Colonic mucosa (tissue), 4 donors: Measurements from ENCODE around the gene UBE3C. TPM values are rescaled to one million over a fixed set of nuclear protein-coding genes. Genes with fewer than 3 reads are reported as not detected.

Experiments used
- DNase-seq: peaks from one replicate; pipeline ENCODE4 v3.0.0-alpha.2; 2020
- H3K27ac ChIP-seq: fragments of 200-600 bp; one replicate; pipeline ENCODE4 v1.8.0; 2021
- H3K27me3 ChIP-seq: fragments of 200-600 bp; one replicate; pipeline ENCODE4 v1.8.0; 2021
- H3K36me3 ChIP-seq: fragments of 200-600 bp; one replicate; pipeline ENCODE4 v1.8.0; 2021
- H3K4me1 ChIP-seq: fragments of 200-600 bp; one replicate; pipeline ENCODE4 v1.8.0; 2021; ENCODE audit warnings: mild to moderate bottlenecking
- H3K4me3 ChIP-seq: fragments of 200-600 bp; one replicate; pipeline ENCODE4 v1.8.0; 2021
- H3K9ac ChIP-seq, 2 donors: one replicate each; pipeline ENCODE4 v1.7.0; 2013; ENCODE audit warnings: control low read depth in 2 of 2, low read depth in 2 of 2, low read length in 2 of 2
- H3K9me3 ChIP-seq: fragments of 200-600 bp; one replicate; pipeline ENCODE4 v1.8.0; 2021
- intact Hi-C: fragments of 100-400 bp; cut with DNase I; formaldehyde crosslinking; loops from one replicate; pipeline ENCODE4 v1.14.1; 2022
- total RNA-seq, 2 donors: library from RNA; stranded (reverse); fragmentation: NEBNext Ultra II Directional in 1 of 2; extraction: Animal tissue kit (Norgen Biotek cat#: 25700) in 1 of 2; gene quantifications; one replicate each; pipeline ENCODE4 v1.2.1, GENCODE V29; 2021
- TF ChIP-seq, protein P1 (sequence below): fragments of 200-600 bp; IDR thresholded peaks from one replicate; pipeline ENCODE4 v1.8.0; 2022; ENCODE audit warnings: antibody characterized with exemption, mild to moderate bottlenecking
- donor health status: healthy.
- donor health status: DM: no; HTN: no; CAD: no.
- donor health status: DM: no; HTN: no; CAD: no.

The UBE3C gene
- total RNA-seq, 2 donors from 2014 or later = 50.9 to 60.7 TPM

GRCh38 chr7:157267956-157268355 lies 129.2 kb downstream of the UBE3C start:
- no peak for DNase-seq
- H3K4me3 ChIP-seq = no peak overlapping the region

DNA sequence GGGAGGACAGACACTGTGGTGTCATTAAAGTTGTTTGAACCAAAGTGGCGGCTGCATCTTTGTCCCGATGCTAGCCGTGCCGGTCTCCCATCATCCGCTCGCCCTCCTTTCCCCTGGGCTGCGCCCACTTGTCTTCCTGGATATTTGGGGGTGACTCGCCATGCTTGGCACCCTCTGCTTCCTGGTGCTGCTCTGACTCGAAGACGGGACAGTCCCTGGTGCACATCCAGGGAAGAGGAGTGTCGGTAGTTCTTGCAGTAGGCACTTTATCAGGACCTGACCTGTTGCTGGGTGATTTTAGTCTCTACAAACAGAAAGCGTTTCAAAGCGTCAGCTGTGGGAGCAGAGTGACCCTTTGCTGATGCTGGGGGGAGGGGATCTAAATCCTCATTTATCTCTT lies 129.8 kb downstream of the UBE3C start:
- H3K36me3 ChIP-seq = no peaks in the 10 kb centered on the region
- H3K27ac ChIP-seq = no peak overlapping the region
- H3K9me3 ChIP-seq = no peaks in the 10 kb centered on the region
- TF ChIP-seq, protein P1, sequence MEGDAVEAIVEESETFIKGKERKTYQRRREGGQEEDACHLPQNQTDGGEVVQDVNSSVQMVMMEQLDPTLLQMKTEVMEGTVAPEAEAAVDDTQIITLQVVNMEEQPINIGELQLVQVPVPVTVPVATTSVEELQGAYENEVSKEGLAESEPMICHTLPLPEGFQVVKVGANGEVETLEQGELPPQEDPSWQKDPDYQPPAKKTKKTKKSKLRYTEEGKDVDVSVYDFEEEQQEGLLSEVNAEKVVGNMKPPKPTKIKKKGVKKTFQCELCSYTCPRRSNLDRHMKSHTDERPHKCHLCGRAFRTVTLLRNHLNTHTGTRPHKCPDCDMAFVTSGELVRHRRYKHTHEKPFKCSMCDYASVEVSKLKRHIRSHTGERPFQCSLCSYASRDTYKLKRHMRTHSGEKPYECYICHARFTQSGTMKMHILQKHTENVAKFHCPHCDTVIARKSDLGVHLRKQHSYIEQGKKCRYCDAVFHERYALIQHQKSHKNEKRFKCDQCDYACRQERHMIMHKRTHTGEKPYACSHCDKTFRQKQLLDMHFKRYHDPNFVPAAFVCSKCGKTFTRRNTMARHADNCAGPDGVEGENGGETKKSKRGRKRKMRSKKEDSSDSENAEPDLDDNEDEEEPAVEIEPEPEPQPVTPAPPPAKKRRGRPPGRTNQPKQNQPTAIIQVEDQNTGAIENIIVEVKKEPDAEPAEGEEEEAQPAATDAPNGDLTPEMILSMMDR = no peak
- H3K4me1 ChIP-seq = peaks cover 6% of the 10 kb centered on the region
- H3K9ac ChIP-seq = no peak overlapping the region
- no peaks in the 10 kb centered on the region for H3K27me3 ChIP-seq
- H3K4me3 ChIP-seq = no peak overlapping the region
- no peak for DNase-seq
- intact Hi-C loops = no loop called here

More at GRCh38 chr7:157267956-157268355, 129.2 kb downstream of the UBE3C start:
- intact Hi-C loops = no loop called here
- H3K36me3 ChIP-seq = no peaks in the 10 kb centered on the region
- H3K4me1 ChIP-seq = peaks cover under 1% of the 10 kb centered on the region
- no peaks in the 10 kb centered on the region for H3K9me3 ChIP-seq
- TF ChIP-seq, protein P1 = no peak
- no peak overlapping the region for H3K9ac ChIP-seq
- H3K27me3 ChIP-seq = no peaks in the 10 kb centered on the region
- no peak overlapping the region for H3K27ac ChIP-seq

DNA sequence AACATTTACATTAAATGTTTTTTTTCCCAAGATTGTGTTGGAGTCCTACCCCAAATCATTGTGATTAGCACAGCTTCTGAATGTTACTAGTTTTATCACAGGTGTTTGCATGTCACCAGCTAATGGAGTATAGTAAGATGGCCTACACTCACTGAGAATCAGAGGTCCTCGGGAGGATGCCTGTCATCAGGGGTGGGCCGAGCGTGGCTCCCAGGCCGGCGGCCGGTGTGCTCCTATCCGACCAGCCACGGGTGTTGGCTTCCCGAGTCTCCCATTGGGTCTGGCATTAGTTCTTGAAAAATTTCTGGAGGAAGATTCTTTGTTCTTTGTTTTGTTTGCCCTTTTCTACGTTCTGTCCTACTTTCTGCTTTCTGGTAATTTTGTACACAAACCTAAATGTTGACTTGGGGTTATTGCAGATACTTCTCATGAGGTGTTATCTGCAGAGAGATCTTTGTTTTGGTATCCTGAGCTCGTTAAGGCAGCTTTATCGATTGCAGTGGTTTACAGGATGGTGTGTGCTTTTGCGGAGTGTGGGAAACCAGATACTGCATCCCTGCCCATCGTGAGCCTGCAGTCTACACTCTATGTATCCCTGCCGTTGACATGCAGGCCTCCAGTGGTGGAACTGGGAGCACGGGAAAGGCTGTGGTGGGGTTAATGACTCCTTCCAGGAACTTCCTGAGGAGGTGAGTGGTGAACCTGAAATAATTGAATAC lies 130.8 kb downstream of the UBE3C start:
- H3K9ac ChIP-seq = no peak overlapping the region
- peaks cover 10% of the 10 kb centered on the region for H3K4me1 ChIP-seq
- no peaks in the 10 kb centered on the region for H3K36me3 ChIP-seq
- TF ChIP-seq, protein P1 = no peak
- H3K9me3 ChIP-seq = no peaks in the 10 kb centered on the region
- intact Hi-C loops = loop anchor here (10.0 kb wide), 1 partner anchor 65 kb away; the partner anchor contains the start of gene DNAJB6
- H3K27me3 ChIP-seq = no peaks in the 10 kb centered on the region
- H3K27ac ChIP-seq = no peak overlapping the region
- no peak for DNase-seq
- no peak overlapping the region for H3K4me3 ChIP-seq

DNA sequence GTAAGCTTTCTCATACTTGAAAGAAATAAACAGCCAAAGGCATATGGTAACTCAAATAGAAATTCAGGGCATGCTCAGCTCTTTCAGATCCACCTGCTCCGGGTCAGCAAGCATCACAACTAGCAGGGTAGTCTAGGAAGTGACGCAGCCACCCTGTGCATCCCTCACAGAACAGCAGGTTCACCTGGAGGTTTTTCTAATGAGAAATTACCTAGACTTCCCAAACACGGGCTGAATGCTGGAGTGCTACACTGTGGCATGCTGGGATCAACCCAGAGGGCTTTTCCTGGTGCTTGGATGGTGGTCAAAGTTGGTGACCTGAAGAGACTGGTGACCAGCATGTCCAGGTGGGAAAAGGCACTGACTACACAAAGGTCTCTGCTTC lies 131.3 kb downstream of the UBE3C start:
- H3K36me3 ChIP-seq = no peaks in the 10 kb centered on the region
- no peak for DNase-seq
- no peak overlapping the region for H3K9ac ChIP-seq
- H3K27me3 ChIP-seq = no peaks in the 10 kb centered on the region
- no peaks in the 10 kb centered on the region for H3K9me3 ChIP-seq
- H3K4me1 ChIP-seq = peaks cover 10% of the 10 kb centered on the region
- TF ChIP-seq, protein P1 = no peak
- intact Hi-C loops = loop anchor here (10.0 kb wide), 1 partner anchor 65 kb away; the partner anchor contains the start of gene DNAJB6
- no peak overlapping the region for H3K4me3 ChIP-seq
- no peak overlapping the region for H3K27ac ChIP-seq

- H3K9ac ChIP-seq = no peak overlapping the region
- no peaks in the 10 kb centered on the region for H3K36me3 ChIP-seq
- no peak for DNase-seq
- no peak overlapping the region for H3K4me3 ChIP-seq
- no peaks in the 10 kb centered on the region for H3K9me3 ChIP-seq
- no peak overlapping the region for H3K27ac ChIP-seq
- intact Hi-C loops = loop anchor here (10.0 kb wide), 1 partner anchor 63 kb away; the partner anchor contains the start of gene DNAJB6
- TF ChIP-seq, protein P1 = no peak
- no peaks in the 10 kb centered on the region for H3K27me3 ChIP-seq
- peaks cover 10% of the 10 kb centered on the region for H3K4me1 ChIP-seq
These were observed 132.7 kb downstream of the UBE3C start for GRCh38 chr7:157271315-157271990.
